Measurements from ENCODE around the gene CDH4. TPM values are rescaled to one million over a fixed set of nuclear protein-coding genes. Genes with fewer than 3 reads are reported as not detected.

CDH4 gene
- total and polyA plus RNA-seq, 2 donors (not counting 3 experiments of a cell fraction or from before 2014, with no cell fraction given), result 0.17 to 0.51 TPM

DNA sequence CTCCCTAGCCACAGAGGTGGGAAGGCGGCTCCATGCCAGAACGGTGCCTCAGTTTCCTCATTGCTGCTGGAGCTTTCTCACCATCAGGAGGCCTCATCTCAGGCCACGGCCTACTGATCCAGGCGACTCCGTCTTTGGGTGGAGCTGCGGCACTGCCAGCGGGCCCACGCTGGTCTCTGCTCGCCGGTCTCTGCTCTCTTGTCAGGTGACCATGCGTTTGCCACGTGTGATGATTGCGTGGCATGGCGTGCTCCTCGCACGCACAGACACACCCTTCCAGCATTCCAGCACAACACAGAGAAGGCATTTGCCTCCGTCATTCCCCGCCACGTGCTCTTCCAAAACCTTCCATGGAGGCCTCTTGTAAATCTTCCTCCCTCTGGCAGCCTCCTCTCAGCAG lies 271.1 kb downstream of the CDH4 start:
- no peak overlapping the region for H3K9ac ChIP-seq (replicated peaks; ENCODE audit: extremely low read depth, insufficient read depth, low read length)
- intact Hi-C loops (cut with micrococcal nuclease), result no loop called here
- no peak overlapping the region for H3K4me2 ChIP-seq (ENCODE audit: insufficient read depth, low read length)
- H3K4me3 ChIP-seq (replicated peaks in 1 of 3; ENCODE audit: insufficient read depth in 1 of 3, low read depth in 1 of 3, low read length in 3 of 3), result no peak overlapping the region
- POLR2A ChIA-PET, result no interaction called here
- TF ChIP-seq CTCF (IDR thresholded peaks at IDR 0.05; ENCODE audit: extremely low read depth in 1 of 2, insufficient read depth in 1 of 2, low read depth in 1 of 2, low read length in 2 of 2) (no peak), MAX (IDR thresholded peaks at IDR 0.05; ENCODE audit: insufficient read depth, insufficient read length) (no peak), FOS (IDR thresholded peaks at IDR 0.05; ENCODE audit: borderline replicate concordance, insufficient read depth, low read length) (no peak), JUN (IDR thresholded peaks at IDR 0.05; ENCODE audit: borderline replicate concordance, insufficient read depth, insufficient read length, low read depth) (no peak), POLR2A (IDR thresholded peaks at IDR 0.05; ENCODE audit: low read depth, low read length) (no peak), POLR2AphosphoS5 (IDR thresholded peaks at IDR 0.05; ENCODE audit: insufficient read depth, low read depth, low read length) (no peak), EZH2 (IDR thresholded peaks at IDR 0.05; ENCODE audit: borderline replicate concordance, low read depth, low read length, severe bottlenecking) (no peak)
- BruUV-seq (replicated peaks), result no TSS peak
- H3K36me3 ChIP-seq (ENCODE audit: control insufficient read depth in 2 of 2, extremely low read depth in 1 of 2, insufficient read depth in 2 of 2, low read length in 2 of 2), result no peaks in the 10 kb centered on the region
- no peaks in the 10 kb centered on the region for H3K9me1 ChIP-seq (replicated peaks; ENCODE audit: control insufficient read depth, extremely low read depth, insufficient read depth, low read length)
- no peaks in the 10 kb centered on the region for H3K4me1 ChIP-seq (ENCODE audit: control insufficient read depth, extremely low read depth, insufficient read depth, low read length)
- no peak overlapping the region for H2AFZ ChIP-seq (ENCODE audit: low read depth, low read length)
- no peaks in the 10 kb centered on the region for H3K27me3 ChIP-seq (ENCODE audit: control insufficient read depth in 2 of 2, insufficient read depth in 2 of 2, low read length in 2 of 2)
- dilution Hi-C loops (cut with MboI; ENCODE audit: extremely low pct_ligation_motif_present, low sequenced_read_pairs), result no loop called here
- H4K20me1 ChIP-seq (replicated peaks; ENCODE audit: control insufficient read depth, extremely low read depth, insufficient read depth, low read length), result no peaks in the 10 kb centered on the region
- DNase-seq (ENCODE audit: low read depth, low spot score) (no peak), FAIRE-seq (no peak)
- CTCF ChIA-PET, result no interaction called here
- H3K27ac ChIP-seq (ENCODE audit: insufficient read depth, low read depth, low read length), result no peak overlapping the region
- H3K79me2 ChIP-seq (ENCODE audit: control insufficient read depth, insufficient read depth, low read length), result no peaks in the 10 kb centered on the region
- H3K9me3 ChIP-seq (replicated peaks; ENCODE audit: control insufficient read depth, insufficient read depth, low read length), result peaks cover 6% of the 10 kb centered on the region

Data from endothelial cell of umbilical vein (primary cell).